MM.1S (cell line): ENCODE measurements around the gene TES.

ENCODE experiments used
- DNase-seq: peaks from one replicate; pipeline ENCODE4 v3.0.0-alpha.2; 2015
- H2AFZ ChIP-seq: fragments of 300-600 bp; sonication (generic); 2 replicates; pipeline ENCODE4 v1.6.0; 2016; ENCODE audit warnings: antibody characterized with exemption, low read length
- H3F3A ChIP-seq: fragments of 300-600 bp; sonication (generic); 2 replicates; pipeline ENCODE4 v1.6.1; 2016; ENCODE audit warnings: mild to moderate bottlenecking, antibody characterized with exemption, low read length, moderate library complexity, mixed read lengths; ENCODE audit not compliant: insufficient read depth
- H3K27ac ChIP-seq: fragments of 300-600 bp; sonication (generic); 2 replicates; pipeline ENCODE4 v1.5.1; 2016; ENCODE audit warnings: mild to moderate bottlenecking, low read length
- H3K27me3 ChIP-seq: fragments of 300-600 bp; sonication (generic); replicated peaks from 2 replicates; pipeline ENCODE4 v1.6.0; 2016; ENCODE audit warnings: low read length; ENCODE audit not compliant: insufficient read depth
- H3K36me3 ChIP-seq: fragments of 300-600 bp; sonication (generic); replicated peaks from 2 replicates; pipeline ENCODE4 v1.6.1; 2016; ENCODE audit warnings: mild to moderate bottlenecking, low read length, mixed read lengths; ENCODE audit not compliant: insufficient read depth
- H3K4me1 ChIP-seq: fragments of 300-600 bp; sonication (generic); 2 replicates; pipeline ENCODE4 v1.6.1; 2016; ENCODE audit warnings: low read length, mixed read lengths
- H3K4me2 ChIP-seq: fragments of 300-600 bp; sonication (generic); 2 replicates; pipeline ENCODE4 v1.6.0; 2016; ENCODE audit warnings: low read depth, low read length
- H3K4me3 ChIP-seq: fragments of 300-600 bp; sonication (generic); 2 replicates; pipeline ENCODE4 v1.5.1; 2016; ENCODE audit warnings: low read length, mixed read lengths
- H3K79me2 ChIP-seq: fragments of 300-600 bp; sonication (generic); 2 replicates; pipeline ENCODE4 v1.6.1; 2016; ENCODE audit warnings: mixed run types, low read length, mixed read lengths
- H3K9ac ChIP-seq: fragments of 300-600 bp; sonication (generic); 2 replicates; pipeline ENCODE4 v1.6.1; 2016; ENCODE audit warnings: low read length, mixed read lengths
- H3K9me2 ChIP-seq: fragments of 300-600 bp; sonication (generic); replicated peaks from 2 replicates; pipeline ENCODE4 v1.6.1; 2016; ENCODE audit warnings: mild to moderate bottlenecking, low read length, mixed read lengths; ENCODE audit not compliant: insufficient read depth
- H3K9me3 ChIP-seq: fragments of 300-600 bp; sonication (generic); replicated peaks from 2 replicates; pipeline ENCODE4 v1.6.1; 2016; ENCODE audit warnings: mild to moderate bottlenecking, low read length, mixed read lengths; ENCODE audit not compliant: insufficient read depth
- H4K20me1 ChIP-seq: fragments of 300-600 bp; sonication (generic); 2 replicates; pipeline ENCODE4 v1.6.1; 2016; ENCODE audit warnings: mild to moderate bottlenecking, low read length, moderate library complexity, mixed read lengths; ENCODE audit not compliant: insufficient read depth
- EZH2 ChIP-seq: fragments of 300-600 bp; sonication (generic); optimal IDR thresholded peaks from 2 replicates; pipeline ENCODE3; 2017; ENCODE audit warnings: low read depth, mild to moderate bottlenecking, antibody characterized with exemption, low read length, mixed read lengths
- EZH2phosphoT487 ChIP-seq: fragments of 300-600 bp; sonication (generic); IDR thresholded peaks from 2 replicates; pipeline ENCODE4 v1.6.1; 2018; ENCODE audit warnings: antibody characterized with exemption, low read length
- TF ChIP-seq, protein P1 (sequence below): fragments of 300-600 bp; sonication (generic); IDR thresholded peaks from 2 replicates; pipeline ENCODE4 v1.5.1; 2016; ENCODE audit warnings: antibody characterized with exemption, low read length, mixed read lengths

Gene TES

GRCh38 chr7:116224492-116225098 is 14.3 kb downstream of the TES start:
- Histone ChIP-seq H4K20me1 (peaks cover 46% of the 10 kb centered on the region), H3K9me2 (no peaks in the 10 kb centered on the region), H3K27ac (no peak overlapping the region), H3K27me3 (no peaks in the 10 kb centered on the region), H2AFZ (no peak overlapping the region), H3K4me1 (peaks cover 34% of the 10 kb centered on the region), H3K9me3 (no peaks in the 10 kb centered on the region), H3F3A (peaks cover 12% of the 10 kb centered on the region), H3K9ac (no peak overlapping the region), H3K36me3 (no peaks in the 10 kb centered on the region), H3K4me3 (peak overlapping the region; percentile 22; the same call in 1 of the 2 replicates), H3K79me2 (peaks cover 96% of the 10 kb centered on the region), H3K4me2 (peak overlapping the region; percentile 51)
- TF ChIP-seq EZH2 (no peak), EZH2phosphoT487 (no peak)
- TF ChIP-seq, protein P1, sequence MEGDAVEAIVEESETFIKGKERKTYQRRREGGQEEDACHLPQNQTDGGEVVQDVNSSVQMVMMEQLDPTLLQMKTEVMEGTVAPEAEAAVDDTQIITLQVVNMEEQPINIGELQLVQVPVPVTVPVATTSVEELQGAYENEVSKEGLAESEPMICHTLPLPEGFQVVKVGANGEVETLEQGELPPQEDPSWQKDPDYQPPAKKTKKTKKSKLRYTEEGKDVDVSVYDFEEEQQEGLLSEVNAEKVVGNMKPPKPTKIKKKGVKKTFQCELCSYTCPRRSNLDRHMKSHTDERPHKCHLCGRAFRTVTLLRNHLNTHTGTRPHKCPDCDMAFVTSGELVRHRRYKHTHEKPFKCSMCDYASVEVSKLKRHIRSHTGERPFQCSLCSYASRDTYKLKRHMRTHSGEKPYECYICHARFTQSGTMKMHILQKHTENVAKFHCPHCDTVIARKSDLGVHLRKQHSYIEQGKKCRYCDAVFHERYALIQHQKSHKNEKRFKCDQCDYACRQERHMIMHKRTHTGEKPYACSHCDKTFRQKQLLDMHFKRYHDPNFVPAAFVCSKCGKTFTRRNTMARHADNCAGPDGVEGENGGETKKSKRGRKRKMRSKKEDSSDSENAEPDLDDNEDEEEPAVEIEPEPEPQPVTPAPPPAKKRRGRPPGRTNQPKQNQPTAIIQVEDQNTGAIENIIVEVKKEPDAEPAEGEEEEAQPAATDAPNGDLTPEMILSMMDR, result no peak
- DNase-seq, result peak; percentile 48

DNA sequence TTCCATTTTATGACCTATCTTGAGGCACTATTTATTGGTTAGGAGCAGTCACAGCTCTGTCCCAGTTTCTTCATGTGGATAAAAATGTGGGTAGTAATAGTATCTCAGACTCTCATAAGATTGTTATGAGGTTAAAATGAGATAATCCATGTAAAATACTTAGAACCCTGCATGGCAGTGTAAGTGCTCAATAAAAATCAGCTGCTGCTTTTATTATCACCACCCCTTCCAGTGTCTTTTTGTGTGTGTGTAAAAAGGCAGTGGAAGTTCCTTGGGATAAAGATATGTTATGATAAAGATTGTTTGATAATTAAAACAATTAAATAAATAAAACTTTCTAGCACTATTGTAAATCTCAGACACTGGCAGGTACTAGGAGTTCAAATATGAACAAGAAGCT is 15.5 kb downstream of the TES start:
- no peak for DNase-seq
- no peak overlapping the region for H3K4me3 ChIP-seq
- no peak overlapping the region for H3K4me2 ChIP-seq
- no peaks in the 10 kb centered on the region for H3K9me2 ChIP-seq
- H3K9ac ChIP-seq, result no peak overlapping the region
- peaks cover 96% of the 10 kb centered on the region for H3K79me2 ChIP-seq
- H4K20me1 ChIP-seq, result peaks cover 42% of the 10 kb centered on the region
- H3K36me3 ChIP-seq, result no peaks in the 10 kb centered on the region
- peaks cover 22% of the 10 kb centered on the region for H3F3A ChIP-seq
- peaks cover 47% of the 10 kb centered on the region for H3K4me1 ChIP-seq
- H3K9me3 ChIP-seq, result no peaks in the 10 kb centered on the region
- H3K27me3 ChIP-seq, result no peaks in the 10 kb centered on the region
- TF ChIP-seq, protein P1, result no peak
- TF ChIP-seq EZH2phosphoT487, result no peak
- TF ChIP-seq EZH2, result no peak
- no peak overlapping the region for H2AFZ ChIP-seq
- H3K27ac ChIP-seq, result no peak overlapping the region

- H3K4me1 ChIP-seq, result peaks cover 55% of the 10 kb centered on the region
- H3K27ac ChIP-seq, result no peak overlapping the region
- peaks cover 97% of the 10 kb centered on the region for H3K79me2 ChIP-seq
These were observed 16.3 kb downstream of the TES start for GRCh38 chr7:116226664-116227063.

More at GRCh38 chr7:116226664-116227063, 16.3 kb downstream of the TES start:
- H3K9me2 ChIP-seq, result no peaks in the 10 kb centered on the region
- H3K4me2 ChIP-seq, result no peak overlapping the region
- H3K9ac ChIP-seq, result no peak overlapping the region
- no peak for DNase-seq
- H3K36me3 ChIP-seq, result no peaks in the 10 kb centered on the region
- H3K27me3 ChIP-seq, result no peaks in the 10 kb centered on the region
- H4K20me1 ChIP-seq, result peaks cover 36% of the 10 kb centered on the region
- H3F3A ChIP-seq, result peaks cover 22% of the 10 kb centered on the region
- H3K9me3 ChIP-seq, result no peaks in the 10 kb centered on the region
- TF ChIP-seq, protein P1, result no peak
- no peak for TF ChIP-seq EZH2phosphoT487
- no peak for TF ChIP-seq EZH2
- H3K4me3 ChIP-seq, result no peak overlapping the region
- no peak overlapping the region for H2AFZ ChIP-seq
